Measurements from ENCODE around the gene PDE11A. TPM values are rescaled to one million over a fixed set of nuclear protein-coding genes. Genes with fewer than 3 reads are reported as not detected.

The PDE11A gene
- total RNA-seq, 1 experiment from 2014 or later: 1.4 TPM

DNA sequence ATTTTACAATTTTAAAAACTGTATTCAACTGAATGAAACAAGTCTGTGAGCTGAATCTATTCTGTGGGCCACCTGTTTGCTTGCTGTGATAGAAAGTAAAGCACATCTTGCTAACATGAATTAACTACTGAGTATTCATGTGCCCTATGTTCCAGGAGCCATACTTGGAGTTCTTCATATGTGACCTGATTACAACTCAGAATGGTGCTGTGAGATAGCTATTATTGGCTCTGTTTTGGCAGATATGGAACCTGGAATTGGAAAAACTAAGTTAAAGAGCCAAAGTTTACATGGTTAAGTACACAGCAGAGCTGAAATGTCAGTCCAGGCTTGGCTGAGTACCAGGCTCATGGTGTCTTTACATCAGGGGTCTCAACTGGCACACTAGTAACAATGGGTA is 426.3 kb downstream of the PDE11A start:
- intact Hi-C loops (cut with micrococcal nuclease; ENCODE audit: unreplicated experiment): no loop called here
- Mint-ChIP-seq H3K9me3 (ENCODE audit: low read depth, unreplicated experiment) (no peaks in the 10 kb centered on the region), H3K27ac (ENCODE audit: unreplicated experiment) (no peak overlapping the region), H3K4me3 (ENCODE audit: low read depth, unreplicated experiment) (no peak overlapping the region), H3K27me3 (ENCODE audit: unreplicated experiment) (peaks cover 7% of the 10 kb centered on the region), H3K4me1 (ENCODE audit: low read depth, unreplicated experiment) (peaks cover under 1% of the 10 kb centered on the region), H3K36me3 (ENCODE audit: insufficient read depth, unreplicated experiment) (no peaks in the 10 kb centered on the region)
- CTCF ChIA-PET: no interaction called here
- BruUV-seq (replicated peaks): no TSS peak
- no peak for DNase-seq
- TF ChIP-seq, protein P1, sequence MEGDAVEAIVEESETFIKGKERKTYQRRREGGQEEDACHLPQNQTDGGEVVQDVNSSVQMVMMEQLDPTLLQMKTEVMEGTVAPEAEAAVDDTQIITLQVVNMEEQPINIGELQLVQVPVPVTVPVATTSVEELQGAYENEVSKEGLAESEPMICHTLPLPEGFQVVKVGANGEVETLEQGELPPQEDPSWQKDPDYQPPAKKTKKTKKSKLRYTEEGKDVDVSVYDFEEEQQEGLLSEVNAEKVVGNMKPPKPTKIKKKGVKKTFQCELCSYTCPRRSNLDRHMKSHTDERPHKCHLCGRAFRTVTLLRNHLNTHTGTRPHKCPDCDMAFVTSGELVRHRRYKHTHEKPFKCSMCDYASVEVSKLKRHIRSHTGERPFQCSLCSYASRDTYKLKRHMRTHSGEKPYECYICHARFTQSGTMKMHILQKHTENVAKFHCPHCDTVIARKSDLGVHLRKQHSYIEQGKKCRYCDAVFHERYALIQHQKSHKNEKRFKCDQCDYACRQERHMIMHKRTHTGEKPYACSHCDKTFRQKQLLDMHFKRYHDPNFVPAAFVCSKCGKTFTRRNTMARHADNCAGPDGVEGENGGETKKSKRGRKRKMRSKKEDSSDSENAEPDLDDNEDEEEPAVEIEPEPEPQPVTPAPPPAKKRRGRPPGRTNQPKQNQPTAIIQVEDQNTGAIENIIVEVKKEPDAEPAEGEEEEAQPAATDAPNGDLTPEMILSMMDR (IDR thresholded peaks at IDR 0.05; ENCODE audit: unreplicated experiment): no peak

DNA sequence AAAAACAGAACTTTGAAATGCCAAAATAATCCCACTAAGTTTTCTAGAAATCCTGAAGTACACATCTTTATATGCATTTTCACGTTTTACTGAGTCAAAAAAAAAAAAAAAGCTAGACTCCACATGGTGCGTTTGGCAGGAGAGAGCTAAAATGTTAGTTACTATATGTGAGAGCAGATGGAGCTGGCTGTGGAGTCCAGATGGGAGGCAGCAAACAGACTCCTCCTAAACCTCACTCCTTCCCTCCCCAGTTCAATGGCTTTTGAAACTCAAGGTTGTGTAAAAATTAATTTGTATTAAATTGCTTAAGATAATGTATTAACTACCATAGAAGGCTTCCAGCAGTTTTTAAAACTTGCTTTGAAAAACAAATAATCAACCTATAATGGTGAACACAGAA is 431.2 kb downstream of the PDE11A start:
- no peak for DNase-seq
- CTCF ChIA-PET: no interaction called here
- Mint-ChIP-seq H3K4me1 (ENCODE audit: low read depth, unreplicated experiment) (peaks cover 10% of the 10 kb centered on the region), H3K36me3 (ENCODE audit: insufficient read depth, unreplicated experiment) (no peaks in the 10 kb centered on the region), H3K27me3 (ENCODE audit: unreplicated experiment) (no peaks in the 10 kb centered on the region), H3K9me3 (ENCODE audit: low read depth, unreplicated experiment) (no peaks in the 10 kb centered on the region), H3K4me3 (ENCODE audit: low read depth, unreplicated experiment) (no peak overlapping the region), H3K27ac (ENCODE audit: unreplicated experiment) (no peak overlapping the region)
- intact Hi-C loops (cut with micrococcal nuclease; ENCODE audit: unreplicated experiment): no loop called here
- TF ChIP-seq, protein P1 (IDR thresholded peaks at IDR 0.05; ENCODE audit: unreplicated experiment): no peak
- BruUV-seq (replicated peaks): no TSS peak

DNA sequence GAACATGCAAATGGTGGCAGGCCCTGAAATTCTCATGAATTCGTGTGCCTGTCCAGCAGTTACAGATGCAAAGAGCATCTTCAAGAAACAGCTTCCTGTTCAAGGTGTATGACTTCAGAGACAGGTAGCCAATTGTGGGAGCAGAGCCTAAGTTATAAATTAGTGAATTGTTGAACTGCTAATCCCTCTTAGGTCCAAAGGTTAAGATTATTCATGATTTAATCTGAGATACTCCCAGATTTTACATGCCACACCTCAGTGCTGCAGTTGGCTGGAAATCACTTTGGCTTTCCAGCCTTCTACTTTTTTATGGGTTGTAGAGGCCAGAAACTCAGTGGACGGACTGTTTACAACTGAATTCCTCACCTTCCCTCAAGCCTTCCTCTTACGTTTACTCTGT is 432.2 kb downstream of the PDE11A start:
- intact Hi-C loops (cut with micrococcal nuclease; ENCODE audit: unreplicated experiment): no loop called here
- H3K9me3 Mint-ChIP-seq (ENCODE audit: low read depth, unreplicated experiment): no peaks in the 10 kb centered on the region
- H3K36me3 Mint-ChIP-seq (ENCODE audit: insufficient read depth, unreplicated experiment): no peaks in the 10 kb centered on the region
- no peak for DNase-seq
- H3K4me1 Mint-ChIP-seq (ENCODE audit: low read depth, unreplicated experiment): peaks cover 10% of the 10 kb centered on the region
- TF ChIP-seq, protein P1 (IDR thresholded peaks at IDR 0.05; ENCODE audit: unreplicated experiment): no peak
- no peaks in the 10 kb centered on the region for H3K27me3 Mint-ChIP-seq (ENCODE audit: unreplicated experiment)
- no TSS peak for BruUV-seq (replicated peaks)
- H3K27ac Mint-ChIP-seq (ENCODE audit: unreplicated experiment): no peak overlapping the region
- CTCF ChIA-PET: no interaction called here
- no peak overlapping the region for H3K4me3 Mint-ChIP-seq (ENCODE audit: low read depth, unreplicated experiment)

DNA sequence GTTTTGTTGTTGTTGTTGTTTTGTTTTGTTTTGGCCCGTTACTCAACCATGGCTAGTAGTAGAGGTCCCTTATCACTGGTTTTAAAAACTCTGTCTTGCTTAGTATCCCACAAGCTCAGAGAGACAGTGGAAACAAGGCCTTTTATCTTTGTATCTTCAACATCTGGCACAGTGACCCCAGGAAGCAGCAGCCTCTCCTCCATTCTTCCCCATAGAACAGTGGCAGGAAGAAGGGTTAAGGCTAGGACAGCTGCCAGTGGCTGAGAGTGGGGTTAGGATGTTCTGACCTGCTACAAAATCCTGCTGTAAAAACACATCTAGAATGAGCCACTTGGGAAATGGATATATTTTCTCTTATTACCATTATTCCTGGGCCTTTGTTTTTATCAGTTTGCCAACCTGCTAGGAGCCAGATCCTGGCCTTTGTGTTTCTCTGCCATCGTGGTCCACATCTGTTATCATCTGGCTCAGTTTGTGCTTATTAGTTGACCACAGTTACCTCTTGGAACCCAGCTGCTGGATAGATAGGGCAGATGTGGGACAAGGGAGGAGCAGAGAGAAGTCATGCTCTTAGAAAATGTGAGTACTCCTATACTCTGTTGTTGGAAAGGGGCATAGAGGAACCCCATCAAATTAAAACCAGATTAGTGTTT is 433.2 kb downstream of the PDE11A start:
- Mint-ChIP-seq H3K4me3 (ENCODE audit: low read depth, unreplicated experiment) (no peak overlapping the region), H3K27ac (ENCODE audit: unreplicated experiment) (no peak overlapping the region), H3K9me3 (ENCODE audit: low read depth, unreplicated experiment) (no peaks in the 10 kb centered on the region), H3K4me1 (ENCODE audit: low read depth, unreplicated experiment) (peaks cover 10% of the 10 kb centered on the region), H3K27me3 (ENCODE audit: unreplicated experiment) (no peaks in the 10 kb centered on the region), H3K36me3 (ENCODE audit: insufficient read depth, unreplicated experiment) (peaks cover 3% of the 10 kb centered on the region)
- CTCF ChIA-PET: no interaction called here
- DNase-seq: no peak
- TF ChIP-seq, protein P1 (IDR thresholded peaks at IDR 0.05; ENCODE audit: unreplicated experiment): no peak
- BruUV-seq (replicated peaks): no TSS peak
- intact Hi-C loops (cut with micrococcal nuclease; ENCODE audit: unreplicated experiment): no loop called here

All from Calu3 (cell line).